Omental fat pad (tissue), 4 donors: ENCODE measurements around the gene RASD2. TPM values are rescaled to one million over a fixed set of nuclear protein-coding genes. Genes with fewer than 3 reads are reported as not detected.
A peak's percentile ranks its signal among the peaks of the same experiment; 100 is the strongest.

Experiments used
- ATAC-seq: fragments of 150-250 bp; one replicate; pipeline ENCODE4 v1.9.1; 2016; ENCODE audit warnings: mild to moderate bottlenecking, moderate library complexity; ENCODE audit not compliant: low FRiP score
- DNase-seq: peaks from one replicate; pipeline ENCODE4 v3.0.0-alpha.2; 2019; ENCODE audit warnings: low spot score
- CTCF ChIP-seq, 3 donors: fragments of 450-650 bp; IDR thresholded peaks; one replicate each; pipeline ENCODE4 v1.5.1; 2016 to 2017; ENCODE audit warnings: antibody characterized with exemption in 3 of 3, mild to moderate bottlenecking in 3 of 3, moderate library complexity in 2 of 3
- total RNA-seq, 4 donors: library from RNA; depleted of rRNA; stranded (reverse); fragments of >200 nt; gene quantifications; one replicate each; pipeline ENCODE4 v1.1.0, GENCODE V29; 2016

The RASD2 gene
- total RNA-seq, 4 donors from 2014 or later = 0.19 to 2.8 (median 0.57) TPM

- TF ChIP-seq CTCF (IDR thresholded peaks at IDR 0.05) = no peak
These were observed 12.7 kb downstream of the RASD2 start for GRCh38 chr22:35553341-35553740.

GRCh38 chr22:35554297-35554845, 13.7 kb downstream of the RASD2 start:
- no peak for DNase-seq
- no peak for ATAC-seq
- TF ChIP-seq CTCF (IDR thresholded peaks at IDR 0.05) = no peak

More at GRCh38 chr22:35553341-35553740, 12.7 kb downstream of the RASD2 start:
- ATAC-seq (no peak), DNase-seq (no peak)

GRCh38 chr22:35555483-35555890, 14.9 kb downstream of the RASD2 start:
- no peak for DNase-seq
- no peak for ATAC-seq
- TF ChIP-seq CTCF (IDR thresholded peaks at IDR 0.05) = no peak

GRCh38 chr22:35555946-35556547, 15.4 kb downstream of the RASD2 start:
- DNase-seq (no peak), ATAC-seq (no peak)
- no peak for TF ChIP-seq CTCF (IDR thresholded peaks at IDR 0.05)

GRCh38 chr22:35556666-35557065, 16.0 kb downstream of the RASD2 start:
- DNase-seq (no peak), ATAC-seq (no peak)
- no peak for TF ChIP-seq CTCF (IDR thresholded peaks at IDR 0.05)

GRCh38 chr22:35558031-35558430, 17.4 kb downstream of the RASD2 start:
- ATAC-seq = peak; percentile 9
- no peak for TF ChIP-seq CTCF (IDR thresholded peaks at IDR 0.05)
- no peak for DNase-seq

DNA sequence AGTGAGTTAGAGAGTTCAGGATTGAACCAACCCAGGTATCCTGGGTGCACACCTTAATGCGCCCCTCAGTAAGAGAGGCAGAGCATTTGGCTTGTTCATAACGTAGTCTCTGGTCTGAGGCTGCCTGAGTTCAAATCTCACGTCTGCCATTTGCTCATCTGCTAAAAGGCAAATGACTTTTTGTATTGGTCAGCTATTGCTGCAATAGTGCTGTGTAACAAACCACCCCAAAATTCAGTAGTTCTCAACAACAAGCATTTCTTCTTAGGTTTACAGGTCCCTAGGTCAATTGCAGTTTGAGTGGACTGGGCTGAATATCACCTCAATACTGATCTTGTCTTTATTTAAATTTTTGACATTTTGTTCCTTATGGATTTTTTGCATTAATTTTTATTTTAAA, 18.1 kb downstream of the RASD2 start:
- TF ChIP-seq CTCF (IDR thresholded peaks at IDR 0.05) = no peak
- ATAC-seq (no peak), DNase-seq (no peak)
